Panc1 (cell line): ENCODE data around the gene OXCT1. TPM values are rescaled to one million over a fixed set of nuclear protein-coding genes. Genes with fewer than 3 reads are reported as not detected.

Source experiments
- ATAC-seq: fragments of 200-7000 bp; cut with Tn5 transposase; 2 replicates; pipeline ENCODE4 v1.9.1; 2020; ENCODE audit warnings: mild to moderate bottlenecking, moderate library complexity
- BruUV-seq: library from RNA; stranded (reverse); fragments of 400-500 nt; replicated peaks from 2 replicates; lab custom pipeline; 2021; lab: Mats Ljungman, UMichigan
- CTCF ChIA-PET: fragments of 300-600 bp; sonication (Branson Sonifier 250); formaldehyde crosslinking; loops from one replicate; lab custom pipeline; 2022; ENCODE audit warnings: antibody characterized with exemption; lab: Charles Lee
- POLR2A ChIA-PET: fragments of 300-600 bp; sonication (Branson Sonifier 250); formaldehyde crosslinking; loops from one replicate; lab custom pipeline; 2022; ENCODE audit warnings: antibody characterized with exemption; lab: Charles Lee
- DNase-seq: peaks from one replicate; pipeline ENCODE4 v3.0.0-alpha.2; 2010; ENCODE audit warnings: low read depth, low spot score
- H3K27ac ChIP-seq: 2 replicates; pipeline ENCODE4 v1.5.1; 2011; ENCODE audit warnings: mild to moderate bottlenecking, low read length, inconsistent platforms
- H3K27me3 ChIP-seq: fragments of 200-500 bp; sonication (Bioruptor generic); 2 replicates; pipeline ENCODE4 v1.6.0; 2014; ENCODE audit warnings: low read length, inconsistent platforms; ENCODE audit not compliant: control insufficient read depth, insufficient read depth
- H3K36me3 ChIP-seq: fragments of 200-500 bp; sonication (Bioruptor generic); 2 replicates; pipeline ENCODE4 v1.5.1; 2014; ENCODE audit warnings: inconsistent platforms, mild to moderate bottlenecking, low read length, moderate library complexity; ENCODE audit not compliant: control insufficient read depth, insufficient read depth
- H3K4me1 ChIP-seq: 2 replicates; pipeline ENCODE4 v1.5.1; 2011; ENCODE audit warnings: inconsistent platforms, mild to moderate bottlenecking, low read length, moderate library complexity; ENCODE audit not compliant: control insufficient read depth, insufficient read depth
- H3K4me3 ChIP-seq, 2 experiments: 2 replicates each; pipeline ENCODE4 v1.5.1; 2011 to 2012; ENCODE audit warnings: low read depth in 2 of 2, low read length in 2 of 2, mild to moderate bottlenecking in 2 of 2, inconsistent platforms in 1 of 2, moderate library complexity in 1 of 2
- H3K9me3 ChIP-seq: fragments of 200-500 bp; sonication (Bioruptor generic); 2 replicates; pipeline ENCODE4 v1.5.1; 2014; ENCODE audit warnings: low read depth, mild to moderate bottlenecking, inconsistent platforms, low read length, moderate library complexity; ENCODE audit not compliant: control insufficient read depth, insufficient read depth
- CTCF ChIP-seq: fragments of 450-650 bp; IDR thresholded peaks from 2 replicates; pipeline ENCODE4 v1.5.1; 2017; ENCODE audit warnings: mild to moderate bottlenecking
- POLR2AphosphoS5 ChIP-seq: IDR thresholded peaks from 2 replicates; pipeline ENCODE4 v1.6.1; 2012; ENCODE audit warnings: mild to moderate bottlenecking, low read depth, low read length, moderate library complexity
- SIN3A ChIP-seq: IDR thresholded peaks from 2 replicates; pipeline ENCODE4 v1.6.1; 2012; ENCODE audit warnings: low read depth, mild to moderate bottlenecking, low read length, moderate library complexity, borderline replicate concordance; ENCODE audit not compliant: insufficient read depth
- TCF7L2 ChIP-seq: IDR thresholded peaks from 2 replicates; pipeline ENCODE4 v1.6.1; 2011; ENCODE audit warnings: mild to moderate bottlenecking, low read depth, low read length, inconsistent platforms
- in situ Hi-C: cut with HindIII; loops from 2 replicates; pipeline ENCODE4 v1.10.0; 2016; ENCODE audit warnings: low sequenced_read_pairs, low pct_unique_long_range_greater_than_20kb
- intact Hi-C: fragments of 100-400 bp; cut with micrococcal nuclease; formaldehyde crosslinking; loops from one replicate; pipeline ENCODE4 v1.10.0; 2022; ENCODE audit not compliant: unreplicated experiment
- total RNA-seq: library from RNA; stranded (reverse); gene quantifications from one replicate; pipeline ENCODE4 v1.2.1, GENCODE V29; 2021; ENCODE audit not compliant: unreplicated experiment
- TF ChIP-seq, protein P1 (sequence below), 2 experiments: IDR thresholded peaks; 2 replicates each; pipeline ENCODE4 v1.6.1; 2011 to 2012; ENCODE audit warnings: low read depth in 2 of 2, control low read depth in 1 of 2, low read length in 1 of 2, mild to moderate bottlenecking in 1 of 2, moderate library complexity in 1 of 2; ENCODE audit not compliant: insufficient read depth in 1 of 2

Gene OXCT1
- total RNA-seq, 1 experiment from 2014 or later = 10.5 TPM

- DNase-seq (no peak), ATAC-seq (no peak)
- no peak for TF ChIP-seq SIN3A
- TF ChIP-seq TCF7L2 = no peak
- TF ChIP-seq, protein P1, sequence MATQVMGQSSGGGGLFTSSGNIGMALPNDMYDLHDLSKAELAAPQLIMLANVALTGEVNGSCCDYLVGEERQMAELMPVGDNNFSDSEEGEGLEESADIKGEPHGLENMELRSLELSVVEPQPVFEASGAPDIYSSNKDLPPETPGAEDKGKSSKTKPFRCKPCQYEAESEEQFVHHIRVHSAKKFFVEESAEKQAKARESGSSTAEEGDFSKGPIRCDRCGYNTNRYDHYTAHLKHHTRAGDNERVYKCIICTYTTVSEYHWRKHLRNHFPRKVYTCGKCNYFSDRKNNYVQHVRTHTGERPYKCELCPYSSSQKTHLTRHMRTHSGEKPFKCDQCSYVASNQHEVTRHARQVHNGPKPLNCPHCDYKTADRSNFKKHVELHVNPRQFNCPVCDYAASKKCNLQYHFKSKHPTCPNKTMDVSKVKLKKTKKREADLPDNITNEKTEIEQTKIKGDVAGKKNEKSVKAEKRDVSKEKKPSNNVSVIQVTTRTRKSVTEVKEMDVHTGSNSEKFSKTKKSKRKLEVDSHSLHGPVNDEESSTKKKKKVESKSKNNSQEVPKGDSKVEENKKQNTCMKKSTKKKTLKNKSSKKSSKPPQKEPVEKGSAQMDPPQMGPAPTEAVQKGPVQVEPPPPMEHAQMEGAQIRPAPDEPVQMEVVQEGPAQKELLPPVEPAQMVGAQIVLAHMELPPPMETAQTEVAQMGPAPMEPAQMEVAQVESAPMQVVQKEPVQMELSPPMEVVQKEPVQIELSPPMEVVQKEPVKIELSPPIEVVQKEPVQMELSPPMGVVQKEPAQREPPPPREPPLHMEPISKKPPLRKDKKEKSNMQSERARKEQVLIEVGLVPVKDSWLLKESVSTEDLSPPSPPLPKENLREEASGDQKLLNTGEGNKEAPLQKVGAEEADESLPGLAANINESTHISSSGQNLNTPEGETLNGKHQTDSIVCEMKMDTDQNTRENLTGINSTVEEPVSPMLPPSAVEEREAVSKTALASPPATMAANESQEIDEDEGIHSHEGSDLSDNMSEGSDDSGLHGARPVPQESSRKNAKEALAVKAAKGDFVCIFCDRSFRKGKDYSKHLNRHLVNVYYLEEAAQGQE (IDR thresholded peaks at IDR 0.05; ENCODE audit: insufficient read depth in 1 of 2, low read depth in 2 of 2, low read length in 1 of 2) = no peak
- no peak for TF ChIP-seq CTCF
- no peak for TF ChIP-seq POLR2AphosphoS5
- CTCF ChIA-PET = no interaction called here
- intact Hi-C loops (no loop called here), in situ Hi-C loops (no loop called here)
- Histone ChIP-seq H3K4me1 (no peaks in the 10 kb centered on the region), H3K9me3 (no peaks in the 10 kb centered on the region), H3K27me3 (no peaks in the 10 kb centered on the region), H3K4me3 (no peak overlapping the region), H3K36me3 (no peaks in the 10 kb centered on the region), H3K27ac (no peak overlapping the region)
- BruUV-seq = no TSS peak
- POLR2A ChIA-PET = no interaction called here
These were observed 98.2 kb downstream of the OXCT1 start for GRCh38 chr5:41772056-41772455.

GRCh38 chr5:41770799-41771198, 99.4 kb downstream of the OXCT1 start:
- H3K4me3 ChIP-seq = no peak overlapping the region
- in situ Hi-C loops (no loop called here), intact Hi-C loops (no loop called here)
- H3K4me1 ChIP-seq = no peaks in the 10 kb centered on the region
- no peak overlapping the region for H3K27ac ChIP-seq
- H3K27me3 ChIP-seq = no peaks in the 10 kb centered on the region
- no peaks in the 10 kb centered on the region for H3K36me3 ChIP-seq
- no peaks in the 10 kb centered on the region for H3K9me3 ChIP-seq
- BruUV-seq = no TSS peak
- ATAC-seq (no peak), DNase-seq (no peak)
- no peak for TF ChIP-seq CTCF
- no peak for TF ChIP-seq POLR2AphosphoS5
- TF ChIP-seq, protein P1 (IDR thresholded peaks at IDR 0.05; ENCODE audit: insufficient read depth in 1 of 2, low read depth in 2 of 2, low read length in 1 of 2) = no peak
- TF ChIP-seq TCF7L2 = no peak
- no peak for TF ChIP-seq SIN3A
- CTCF ChIA-PET = interaction anchor here (0.6 kb wide), 1 partner anchor 26 kb away, joined by 3 read pairs; no protein-coding TSS in a partner anchor
- POLR2A ChIA-PET = no interaction called here
